PC-9 (cell line): ENCODE data around the gene RHBDL1. TPM values are rescaled to one million over a fixed set of nuclear protein-coding genes. Genes with fewer than 3 reads are reported as not detected.

Source experiments
- BruUV-seq: library from RNA; stranded (reverse); fragments of 400-500 nt; replicated peaks from 2 replicates; lab custom pipeline; 2021; lab: Mats Ljungman, UMichigan
- CTCF ChIA-PET: fragments of 300-600 bp; sonication (Branson Sonifier 250); formaldehyde crosslinking; loops from one replicate; lab custom pipeline; 2022; ENCODE audit warnings: antibody characterized with exemption; lab: Charles Lee
- POLR2A ChIA-PET: fragments of 300-600 bp; sonication (Branson Sonifier 250); formaldehyde crosslinking; loops from one replicate; lab custom pipeline; 2022; ENCODE audit warnings: antibody characterized with exemption; ENCODE audit not compliant: unreplicated experiment; lab: Charles Lee
- DNase-seq, 2 experiments: peaks; one replicate each; pipeline versions ENCODE4 v3.0.0 to v3.0.0-alpha.2; 2015 to 2022; ENCODE audit warnings: mixed read lengths in 1 of 2
- H2AFZ ChIP-seq: fragments of 200-600 bp; sonication (generic); 2 replicates; pipeline ENCODE4 v1.8.1; 2017; ENCODE audit warnings: antibody characterized with exemption
- H3F3A ChIP-seq: fragments of 200-600 bp; sonication (generic); 2 replicates; pipeline ENCODE4 v1.8.1; 2017; ENCODE audit warnings: antibody characterized with exemption, mild to moderate bottlenecking, low read depth; ENCODE audit not compliant: insufficient read depth
- H3K27ac ChIP-seq: fragments of 200-600 bp; sonication (generic); 2 replicates; pipeline ENCODE4 v1.6.1; 2016; ENCODE audit warnings: mixed run types
- H3K27me3 ChIP-seq: fragments of 200-600 bp; sonication (generic); 2 replicates; pipeline ENCODE4 v1.6.1; 2016; ENCODE audit warnings: low read depth, mixed run types; ENCODE audit not compliant: insufficient read depth
- H3K36me3 ChIP-seq: fragments of 200-600 bp; sonication (generic); 2 replicates; pipeline ENCODE4 v1.6.1; 2016; ENCODE audit warnings: low read depth, mixed run types
- H3K4me1 ChIP-seq: fragments of 200-600 bp; sonication (generic); replicated peaks from 2 replicates; pipeline ENCODE4 v1.6.1; 2016; ENCODE audit warnings: mixed run types; ENCODE audit not compliant: insufficient read depth
- H3K4me2 ChIP-seq: fragments of 200-600 bp; sonication (generic); 2 replicates; pipeline ENCODE4 v1.6.1; 2017; ENCODE audit warnings: mixed run types
- H3K4me3 ChIP-seq: fragments of 200-600 bp; sonication (generic); 2 replicates; pipeline ENCODE4 v1.6.1; 2016; ENCODE audit warnings: mixed run types
- H3K79me2 ChIP-seq: fragments of 200-600 bp; sonication (generic); 2 replicates; pipeline ENCODE4 v1.6.1; 2017; ENCODE audit warnings: low read depth, mixed run types
- H3K9me2 ChIP-seq: fragments of 200-600 bp; sonication (generic); 2 replicates; pipeline ENCODE4 v1.8.1; 2017; ENCODE audit warnings: mild to moderate bottlenecking; ENCODE audit not compliant: insufficient read depth
- H3K9me3 ChIP-seq: fragments of 200-600 bp; sonication (generic); 2 replicates; pipeline ENCODE4 v1.8.1; 2016; ENCODE audit warnings: low read depth; ENCODE audit not compliant: insufficient read depth
- H4K20me1 ChIP-seq: fragments of 200-600 bp; sonication (generic); 2 replicates; pipeline ENCODE4 v1.8.1; 2017; ENCODE audit not compliant: insufficient read depth
- CTCF ChIP-seq: fragments of 200-600 bp; sonication (generic); conservative IDR thresholded peaks from 2 replicates; pipeline ENCODE4 v1.6.1; 2017; ENCODE audit warnings: mixed run types, antibody characterized with exemption, mild to moderate bottlenecking, moderate library complexity
- EZH2 ChIP-seq: fragments of 200-600 bp; sonication (generic); IDR thresholded peaks from 2 replicates; pipeline ENCODE4 v1.8.0; 2017; ENCODE audit warnings: antibody characterized with exemption, low read depth
- intact Hi-C: fragments of 100-400 bp; cut with micrococcal nuclease; formaldehyde crosslinking; loops from one replicate; pipeline ENCODE4 v1.10.0; 2022; ENCODE audit not compliant: unreplicated experiment
- total RNA-seq: library from RNA; stranded (reverse); gene quantifications from 2 replicates; pipeline ENCODE4 v1.2.3, GENCODE V29; 2021

The RHBDL1 gene
- total RNA-seq, 1 experiment from 2014 or later = 18.1 TPM

GRCh38 chr16:703406-703805 is 27.9 kb downstream of the RHBDL1 start:
- DNase-seq = no peak
- H3K27ac ChIP-seq = no peak overlapping the region
- no peak overlapping the region for H3K4me2 ChIP-seq
- POLR2A ChIA-PET = no interaction called here
- intact Hi-C loops = no loop called here
- H3K36me3 ChIP-seq = no peaks in the 10 kb centered on the region
- 0 out of 2 replicates have a peak, but pooled peaks cover 4% of the 10 kb centered on the region for H4K20me1 ChIP-seq
- no peaks in the 10 kb centered on the region for H3K79me2 ChIP-seq
- H2AFZ ChIP-seq = no peak overlapping the region
- no peaks in the 10 kb centered on the region; the same call in 1 of the 2 replicates for H3K4me1 ChIP-seq
- TF ChIP-seq EZH2 (no peak), CTCF (no peak)
- peaks cover 64% of the 10 kb centered on the region for H3K27me3 ChIP-seq
- no peak overlapping the region for H3K4me3 ChIP-seq
- no TSS peak for BruUV-seq
- no peaks in the 10 kb centered on the region for H3K9me2 ChIP-seq
- CTCF ChIA-PET = no interaction called here
- H3F3A ChIP-seq = peaks cover 6% of the 10 kb centered on the region; the same call in 1 of the 2 replicates
- no peaks in the 10 kb centered on the region for H3K9me3 ChIP-seq

- no peaks in the 10 kb centered on the region; the same call in 1 of the 2 replicates for H3K4me1 ChIP-seq
- ChIA-PET CTCF (no interaction called here), POLR2A (no interaction called here)
- no peaks in the 10 kb centered on the region for H3K9me3 ChIP-seq
- H3F3A ChIP-seq = peaks cover 6% of the 10 kb centered on the region; the same call in 1 of the 2 replicates
- H3K79me2 ChIP-seq = no peaks in the 10 kb centered on the region
- no peaks in the 10 kb centered on the region for H3K36me3 ChIP-seq
- H3K4me3 ChIP-seq = no peak overlapping the region
- intact Hi-C loops = no loop called here
- H3K4me2 ChIP-seq = peak overlapping the region; percentile 61
- no TSS peak for BruUV-seq
- H3K27me3 ChIP-seq = peaks cover 70% of the 10 kb centered on the region
- no peaks in the 10 kb centered on the region for H3K9me2 ChIP-seq
- H4K20me1 ChIP-seq = 0 out of 2 replicates have a peak, but pooled peaks cover 4% of the 10 kb centered on the region
- H3K27ac ChIP-seq = no peak overlapping the region
- no peak for TF ChIP-seq CTCF
- TF ChIP-seq EZH2 = no peak
- no peak overlapping the region for H2AFZ ChIP-seq
- no peak for DNase-seq
Measured at GRCh38 chr16:704047-704446, 28.6 kb downstream of the RHBDL1 start.

GRCh38 chr16:704552-705380 is 29.3 kb downstream of the RHBDL1 start:
- no peaks in the 10 kb centered on the region for H3K9me3 ChIP-seq
- no peaks in the 10 kb centered on the region for H3K9me2 ChIP-seq
- TF ChIP-seq EZH2 (no peak), CTCF (no peak)
- no peak overlapping the region for H3K27ac ChIP-seq
- peaks cover 76% of the 10 kb centered on the region for H3K27me3 ChIP-seq
- peak overlapping the region; percentile 61 for H3K4me2 ChIP-seq
- intact Hi-C loops = no loop called here
- BruUV-seq = no TSS peak
- ChIA-PET POLR2A (no interaction called here), CTCF (interaction anchor here (0.6 kb wide), 2 partner anchors 15 to 46 kb away, joined by 3 read pairs; no protein-coding TSS in a partner anchor)
- H2AFZ ChIP-seq = no peak overlapping the region
- H3K79me2 ChIP-seq = no peaks in the 10 kb centered on the region
- no peaks in the 10 kb centered on the region for H3K36me3 ChIP-seq
- peak overlapping the region; percentile 49 for H3K4me3 ChIP-seq
- H3K4me1 ChIP-seq = no peaks in the 10 kb centered on the region; the same call in 1 of the 2 replicates
- peaks cover 6% of the 10 kb centered on the region; the same call in 1 of the 2 replicates for H3F3A ChIP-seq
- no peak for DNase-seq
- H4K20me1 ChIP-seq = 0 out of 2 replicates have a peak, but pooled peaks cover 4% of the 10 kb centered on the region
